GM19035 (cell line): ENCODE data around the gene RHOF.

Experiments
- ATAC-seq: cut with Tn5 transposase; IDR thresholded peaks from one replicate; pipeline ENCODE4 v1.9.1; 2021; ENCODE audit not compliant: unreplicated experiment

The RHOF gene, protein sequence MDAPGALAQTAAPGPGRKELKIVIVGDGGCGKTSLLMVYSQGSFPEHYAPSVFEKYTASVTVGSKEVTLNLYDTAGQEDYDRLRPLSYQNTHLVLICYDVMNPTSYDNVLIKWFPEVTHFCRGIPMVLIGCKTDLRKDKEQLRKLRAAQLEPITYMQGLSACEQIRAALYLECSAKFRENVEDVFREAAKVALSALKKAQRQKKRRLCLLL

DNA sequence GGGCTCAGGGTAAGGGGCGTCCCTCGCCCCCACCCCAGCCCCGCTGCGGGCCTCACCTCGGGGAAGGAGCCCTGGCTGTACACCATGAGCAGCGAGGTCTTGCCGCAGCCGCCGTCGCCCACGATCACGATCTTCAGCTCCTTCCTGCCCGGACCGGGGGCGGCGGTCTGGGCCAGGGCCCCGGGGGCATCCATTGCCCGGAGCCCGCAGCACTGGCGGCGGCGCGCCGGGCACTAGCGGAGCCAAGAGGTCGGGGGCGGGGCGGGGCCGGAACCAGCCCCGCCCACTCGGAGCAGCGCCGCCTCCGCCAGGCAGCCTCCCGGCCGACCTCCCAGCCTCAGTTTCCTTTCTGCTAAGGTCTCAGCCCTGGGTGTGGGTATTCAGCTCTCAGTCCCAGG is at the start of gene RHOF:
TSS of gene RHOF (minus strand) at position 249 of the 398 bp plus-strand sequence. CDS start at position 194, 55 bp downstream.
- peak; percentile 19 for ATAC-seq

GRCh38 chr12:121839993-121840761 is 46.7 kb upstream of the RHOF start:
- no peak for ATAC-seq

DNA sequence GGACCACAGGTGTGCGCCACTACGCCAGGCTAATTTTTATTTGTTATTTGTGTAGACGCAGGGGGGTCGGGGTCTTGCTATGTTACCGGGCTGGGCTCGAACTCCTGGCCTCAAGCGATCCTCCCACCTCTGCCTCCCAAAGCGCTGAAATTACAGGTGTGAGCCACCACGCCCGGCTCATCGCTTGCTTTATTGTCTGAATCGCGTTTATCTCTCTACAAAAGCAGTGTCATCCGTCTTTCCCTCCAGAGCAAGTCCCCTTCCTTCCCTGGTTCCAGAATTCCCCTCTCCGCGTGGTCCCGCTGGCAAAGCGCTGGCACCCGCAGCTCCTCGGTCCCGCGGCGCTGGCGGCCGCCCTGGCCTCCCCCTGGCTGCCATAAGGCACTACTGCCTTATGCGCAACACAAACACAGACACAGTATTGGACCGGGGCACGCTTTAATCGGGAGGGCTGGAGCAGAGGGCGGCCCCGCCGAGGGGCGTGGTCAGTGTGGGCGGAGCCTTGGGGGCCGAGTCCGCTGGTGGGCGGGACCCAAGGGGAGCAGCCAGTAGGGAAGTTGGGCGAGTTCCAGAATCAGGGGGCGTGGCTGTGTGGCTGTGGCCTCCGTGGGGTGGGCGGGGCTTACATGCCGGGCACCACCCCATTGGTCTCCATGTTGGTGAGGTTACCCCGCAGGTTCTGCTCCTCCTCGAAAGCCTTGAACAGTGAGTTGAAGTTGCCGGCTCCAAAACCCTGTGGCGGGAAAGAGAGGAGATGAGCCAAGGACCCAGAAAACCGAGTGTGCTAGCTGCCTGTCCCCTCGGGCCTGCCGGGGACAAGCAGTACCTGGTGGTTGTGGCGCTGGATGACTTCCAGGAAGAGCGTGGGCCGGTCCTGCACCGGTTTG is 45.9 kb upstream of the RHOF start:
- peak; percentile 88 for ATAC-seq

DNA sequence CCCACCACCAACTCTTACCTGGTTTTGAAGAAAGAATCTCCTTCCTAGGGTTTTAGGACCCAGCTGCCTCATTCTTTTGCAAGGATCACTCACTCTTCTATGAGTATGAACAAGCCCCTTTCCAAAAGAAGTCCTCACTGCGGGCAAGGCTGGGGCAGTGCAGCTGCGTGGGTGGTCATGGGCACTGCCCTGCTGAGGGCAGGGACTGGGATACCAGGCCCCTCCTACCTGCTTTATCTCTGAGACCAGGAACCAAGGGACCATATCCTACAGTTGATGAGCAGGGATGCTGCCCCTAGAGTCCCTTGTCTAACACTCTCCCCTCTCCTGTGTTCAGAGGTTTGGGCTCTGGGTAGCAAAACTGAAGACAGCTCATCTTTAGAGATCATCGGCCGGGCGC is 44.6 kb upstream of the RHOF start:
- ATAC-seq = no peak

DNA sequence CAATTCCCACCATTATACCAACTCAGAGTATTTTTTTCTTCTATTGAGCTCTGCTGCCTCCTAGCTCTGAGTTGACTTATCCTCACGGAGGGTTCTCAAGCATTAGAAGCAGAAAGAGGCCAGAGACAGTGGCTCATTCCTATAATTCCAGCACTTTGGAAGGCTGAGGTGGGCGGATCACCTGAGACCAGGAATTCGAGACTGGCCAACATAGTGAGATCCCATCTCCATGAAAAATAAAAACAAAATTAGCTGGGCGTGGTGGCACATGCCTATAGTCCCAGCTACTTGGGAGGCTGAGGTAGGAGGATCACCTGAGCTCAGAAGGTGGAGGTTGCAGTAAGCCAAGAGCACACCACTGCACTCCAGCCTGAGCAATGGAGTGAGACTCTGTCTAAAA is 44.2 kb upstream of the RHOF start:
- no peak for ATAC-seq

- no peak for ATAC-seq
Observed at GRCh38 chr12:121831571-121832245, 38.2 kb upstream of the RHOF start.

- no peak for ATAC-seq
Observed at GRCh38 chr12:121830588-121831265, 37.2 kb upstream of the RHOF start.

DNA sequence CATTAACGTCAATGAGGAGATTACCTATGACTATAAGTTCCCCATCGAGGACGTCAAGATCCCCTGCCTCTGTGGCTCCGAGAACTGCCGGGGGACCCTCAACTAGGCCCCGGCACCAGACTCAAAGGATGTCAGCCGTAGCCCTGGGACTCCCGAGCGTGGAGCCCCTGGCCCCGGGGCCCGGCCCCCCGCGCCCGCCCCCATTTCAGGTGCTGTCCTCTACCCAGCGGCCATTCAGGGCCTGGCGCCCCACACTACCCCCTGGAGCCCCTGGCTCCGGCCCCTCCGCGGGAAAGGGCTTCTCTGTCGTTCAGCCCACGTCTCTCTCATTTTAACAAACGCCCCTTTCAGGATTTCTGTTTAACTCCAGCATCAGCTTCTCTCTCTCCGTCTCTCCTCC is 36.6 kb upstream of the RHOF start:
- ATAC-seq = no peak

GRCh38 chr12:121829250-121829918 is 35.9 kb upstream of the RHOF start:
- no peak for ATAC-seq

DNA sequence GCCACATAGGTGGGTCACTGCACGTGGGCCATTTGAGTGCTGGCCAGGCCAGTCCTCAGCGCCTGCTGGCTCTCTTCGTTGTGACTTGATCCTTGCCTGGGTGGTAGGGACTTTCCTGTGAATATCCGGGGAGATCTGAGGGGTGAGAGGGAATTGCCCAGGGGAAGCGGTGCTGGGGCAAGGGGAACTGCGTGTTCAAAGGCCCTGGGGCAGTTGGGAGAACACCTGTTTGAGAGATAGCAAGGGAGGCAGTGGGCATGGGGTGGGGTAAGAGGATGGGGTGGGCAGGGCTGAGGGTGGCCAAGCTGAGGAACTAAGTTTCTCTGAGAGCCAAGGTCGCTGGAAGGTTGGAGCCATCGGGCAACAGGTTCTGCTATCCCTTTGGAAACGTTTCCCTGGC is 35.3 kb upstream of the RHOF start:
- no peak for ATAC-seq

DNA sequence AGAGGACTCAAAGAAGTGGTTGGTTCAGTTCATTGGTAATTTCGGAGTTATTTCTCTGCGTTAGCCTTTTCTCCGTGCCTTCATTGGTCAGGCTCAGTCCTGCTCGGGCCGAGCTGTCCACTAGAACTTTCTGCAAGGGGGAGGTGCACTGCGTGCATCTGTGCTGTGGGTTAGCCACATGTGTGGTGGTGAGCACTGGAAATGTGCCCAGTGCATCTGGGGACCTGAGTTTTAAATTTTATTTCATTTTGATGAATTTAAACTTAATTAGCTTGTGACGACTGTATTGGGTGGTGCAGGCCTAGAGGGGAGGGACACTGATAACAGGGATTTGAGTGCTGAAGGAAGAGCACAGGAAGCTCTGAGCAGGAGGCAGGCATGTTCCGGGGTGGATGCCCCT is 34.8 kb upstream of the RHOF start:
- no peak for ATAC-seq

GRCh38 chr12:121827351-121828099 is 34.0 kb upstream of the RHOF start:
- ATAC-seq = no peak

GRCh38 chr12:121826318-121827150 is 33.0 kb upstream of the RHOF start:
- no peak for ATAC-seq

GRCh38 chr12:121825041-121825523 is 31.6 kb upstream of the RHOF start:
- ATAC-seq = no peak

- no peak for ATAC-seq
Observed at GRCh38 chr12:121823727-121824115, 30.2 kb upstream of the RHOF start.

DNA sequence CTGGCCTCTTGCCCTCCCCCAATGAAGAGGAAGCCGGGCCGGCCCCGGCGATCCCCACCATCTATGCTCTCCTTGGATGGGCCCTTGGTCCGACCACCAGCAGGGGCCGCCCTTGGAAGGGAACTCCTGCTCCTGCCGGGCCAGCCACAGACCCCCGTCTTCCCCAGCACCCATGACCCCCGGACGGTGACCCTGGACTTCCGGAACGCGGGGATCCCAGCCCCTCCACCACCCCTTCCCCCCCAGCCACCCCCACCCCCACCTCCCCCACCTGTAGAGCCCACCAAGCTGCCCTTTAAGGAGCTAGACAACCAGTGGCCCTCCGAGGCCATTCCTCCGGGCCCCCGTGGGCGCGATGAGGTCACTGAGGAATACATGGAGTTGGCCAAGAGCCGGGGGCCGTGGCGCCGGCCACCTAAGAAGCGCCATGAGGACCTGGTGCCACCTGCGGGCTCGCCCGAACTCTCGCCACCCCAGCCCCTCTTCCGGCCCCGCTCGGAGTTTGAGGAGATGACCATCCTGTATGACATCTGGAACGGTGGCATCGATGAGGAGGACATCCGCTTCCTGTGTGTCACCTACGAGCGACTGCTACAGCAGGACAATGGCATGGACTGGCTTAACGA is 29.7 kb upstream of the RHOF start:
- ATAC-seq = no peak

DNA sequence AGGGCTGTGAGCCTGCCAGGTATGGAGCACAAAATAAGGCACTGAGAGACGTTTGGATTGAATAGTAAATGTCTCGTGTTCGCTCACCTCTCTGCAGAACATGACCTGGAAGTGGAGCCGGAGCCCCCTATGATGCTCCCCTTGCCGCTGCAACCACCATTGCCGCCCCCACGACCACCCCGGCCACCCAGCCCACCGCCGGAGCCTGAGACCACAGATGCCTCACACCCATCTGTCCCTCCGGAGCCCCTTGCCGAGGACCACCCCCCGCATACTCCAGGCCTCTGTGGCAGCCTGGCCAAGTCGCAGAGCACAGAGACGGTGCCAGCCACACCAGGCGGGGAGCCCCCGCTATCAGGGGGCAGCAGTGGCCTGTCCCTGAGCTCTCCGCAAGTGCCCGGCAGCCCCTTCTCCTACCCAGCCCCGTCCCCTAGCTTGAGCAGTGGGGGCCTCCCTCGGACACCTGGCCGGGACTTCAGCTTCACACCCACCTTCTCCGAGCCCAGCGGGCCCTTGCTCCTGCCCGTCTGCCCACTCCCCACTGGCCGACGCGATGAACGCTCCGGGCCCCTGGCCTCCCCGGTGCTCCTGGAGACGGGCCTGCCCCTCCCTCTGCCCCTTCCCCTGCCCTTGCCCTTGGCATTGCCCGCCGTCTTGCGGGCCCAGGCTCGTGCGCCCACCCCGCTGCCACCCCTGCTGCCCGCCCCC is 29.1 kb upstream of the RHOF start:
- no peak for ATAC-seq
